GM23338 (cell line): ENCODE measurements around the gene ERC2. TPM values are rescaled to one million over a fixed set of nuclear protein-coding genes. Genes with fewer than 3 reads are reported as not detected.

ENCODE experiments used
- ATAC-seq: fragments of 200-7000 bp; cut with Tn5 transposase; 3 replicates; pipeline ENCODE4 v1.9.1; 2020
- DNase-seq: peaks from one replicate; pipeline ENCODE4 v3.0.0-alpha.2; 2015; ENCODE audit warnings: low spot score
- H2AFZ ChIP-seq: fragments of 200-600 bp; sonication (generic); 2 replicates; pipeline ENCODE4 v1.8.0; 2016; ENCODE audit warnings: antibody characterized with exemption, mild to moderate bottlenecking, moderate library complexity
- H3F3A ChIP-seq: fragments of 200-600 bp; sonication (generic); replicated peaks from 2 replicates; pipeline ENCODE4 v1.8.0; 2017; ENCODE audit warnings: antibody characterized with exemption, mixed run types, low read depth
- H3K27ac ChIP-seq: fragments of 200-600 bp; sonication (generic); 2 replicates; pipeline ENCODE4 v1.6.1; 2016; ENCODE audit warnings: low read depth
- H3K27me3 ChIP-seq: fragments of 200-600 bp; sonication (generic); 2 replicates; pipeline ENCODE4 v1.8.0; 2016; ENCODE audit warnings: mild to moderate bottlenecking, mixed run types, moderate library complexity; ENCODE audit not compliant: insufficient read depth
- H3K36me3 ChIP-seq: fragments of 200-600 bp; sonication (generic); 2 replicates; pipeline ENCODE4 v1.8.0; 2016; ENCODE audit warnings: mild to moderate bottlenecking; ENCODE audit not compliant: insufficient read depth
- H3K4me1 ChIP-seq: fragments of 200-600 bp; sonication (generic); 2 replicates; pipeline ENCODE4 v1.8.0; 2016; ENCODE audit warnings: mild to moderate bottlenecking, moderate library complexity; ENCODE audit not compliant: insufficient read depth
- H3K4me2 ChIP-seq: fragments of 200-600 bp; sonication (generic); 2 replicates; pipeline ENCODE4 v1.7.1; 2017; ENCODE audit warnings: mixed run types
- H3K4me3 ChIP-seq: fragments of 200-600 bp; sonication (generic); 2 replicates; pipeline ENCODE4 v1.6.1; 2016; ENCODE audit warnings: mixed run types
- H3K79me2 ChIP-seq: fragments of 200-600 bp; sonication (generic); replicated peaks from 2 replicates; pipeline ENCODE4 v1.8.0; 2017; ENCODE audit warnings: mild to moderate bottlenecking; ENCODE audit not compliant: insufficient read depth
- H3K9me2 ChIP-seq: fragments of 200-600 bp; sonication (generic); 2 replicates; pipeline ENCODE4 v1.8.0; 2017; ENCODE audit not compliant: insufficient read depth
- H4K20me1 ChIP-seq: fragments of 200-600 bp; sonication (generic); replicated peaks from 2 replicates; pipeline ENCODE4 v1.8.0; 2017; ENCODE audit warnings: mild to moderate bottlenecking; ENCODE audit not compliant: insufficient read depth
- H3K27ac Mint-ChIP-seq: 2 replicates; pipeline ENCODE4 v1.8.0; 2020; ENCODE audit warnings: inconsistent platforms, mild to moderate bottlenecking, moderate library complexity, mixed read lengths
- H3K27me3 Mint-ChIP-seq: 3 replicates; pipeline ENCODE4 v1.8.0; 2022; ENCODE audit warnings: low read depth, mild to moderate bottlenecking, moderate library complexity, mixed read lengths, inconsistent platforms; ENCODE audit not compliant: insufficient read depth, poor library complexity
- H3K36me3 Mint-ChIP-seq: 3 replicates; pipeline ENCODE4 v1.8.0; 2021; ENCODE audit warnings: low read depth, mild to moderate bottlenecking, inconsistent platforms, moderate library complexity, mixed read lengths
- H3K4me1 Mint-ChIP-seq: 3 replicates; pipeline ENCODE4 v1.8.0; 2020; ENCODE audit warnings: mild to moderate bottlenecking, inconsistent platforms, mixed read lengths
- H3K4me3 Mint-ChIP-seq: 3 replicates; pipeline ENCODE4 v1.8.0; 2021; ENCODE audit warnings: moderate library complexity, mild to moderate bottlenecking, inconsistent platforms, mixed read lengths
- H3K9me3 Mint-ChIP-seq: 3 replicates; pipeline ENCODE4 v1.8.0; 2020; ENCODE audit warnings: moderate library complexity, mild to moderate bottlenecking, inconsistent platforms, mixed read lengths
- ETS1 ChIP-seq: IDR thresholded peaks from 2 replicates; pipeline ENCODE4 v1.6.1; 2016; ENCODE audit warnings: antibody characterized with exemption
- EZH2 ChIP-seq: fragments of 200-600 bp; sonication (generic); IDR thresholded peaks from one replicate; pipeline ENCODE4 v1.8.0; 2017; ENCODE audit warnings: antibody characterized with exemption, mild to moderate bottlenecking, low read depth; ENCODE audit not compliant: unreplicated experiment
- JUNB ChIP-seq: IDR thresholded peaks from one replicate; pipeline ENCODE4 v1.6.1; 2016; ENCODE audit warnings: antibody characterized with exemption; ENCODE audit not compliant: unreplicated experiment
- NANOG ChIP-seq: IDR thresholded peaks from 2 replicates; pipeline ENCODE4 v1.6.1; 2016; ENCODE audit warnings: antibody characterized with exemption, borderline replicate concordance
- REST ChIP-seq: IDR thresholded peaks from one replicate; pipeline ENCODE4 v1.6.1; 2018; ENCODE audit warnings: antibody characterized with exemption; ENCODE audit not compliant: unreplicated experiment
- STAT1 ChIP-seq: IDR thresholded peaks from one replicate; pipeline ENCODE4 v1.6.1; 2016; ENCODE audit warnings: antibody characterized with exemption; ENCODE audit not compliant: unreplicated experiment
- ZNF114 ChIP-seq: fragments of 250-450 bp; sonication (Bioruptor Pico); IDR thresholded peaks from 2 replicates; pipeline ENCODE4 v1.5.0; 2020; ENCODE audit warnings: mild to moderate bottlenecking, moderate library complexity
- ZNF331 ChIP-seq: fragments of 250-450 bp; sonication (Bioruptor Pico); IDR thresholded peaks from 2 replicates; pipeline ENCODE4 v1.5.0; 2020; ENCODE audit warnings: low read depth, mild to moderate bottlenecking, moderate library complexity
- polyA plus RNA-seq: library from polyadenylated mRNA; unstranded; fragments of >200 nt; fragmentation: Nextera tagmentation; extraction: Ambion mirVana; gene quantifications from 2 replicates; pipeline ENCODE4 v1.2.1, GENCODE V29; 2016
- total RNA-seq: library from RNA; depleted of rRNA; stranded (reverse); fragments of >200 nt; shearing (Covaris generic); gene quantifications from 2 replicates; pipeline ENCODE4 v1.2.3, GENCODE V29; 2014
- TF ChIP-seq, protein P1 (sequence below), 2 experiments: fragments of 200-600 bp in 1 of 2; sonication (generic) in 1 of 2; conservative IDR thresholded peaks; 2 replicates each; pipeline versions ENCODE4 v1.5.1 to v1.6.1; 2016 to 2017; ENCODE audit warnings: antibody characterized with exemption in 2 of 2, low read depth in 2 of 2, mild to moderate bottlenecking in 2 of 2, moderate library complexity in 1 of 2

The ERC2 gene
- total and polyA plus RNA-seq, 2 experiments from 2014 or later, result 11.8 to 13.7 TPM

- TF ChIP-seq REST (no peak), ETS1 (no peak), ZNF331 (no peak)
Observed at GRCh38 chr3:56459719-56460118, 8.5 kb downstream of the ERC2 start (continued).

DNA sequence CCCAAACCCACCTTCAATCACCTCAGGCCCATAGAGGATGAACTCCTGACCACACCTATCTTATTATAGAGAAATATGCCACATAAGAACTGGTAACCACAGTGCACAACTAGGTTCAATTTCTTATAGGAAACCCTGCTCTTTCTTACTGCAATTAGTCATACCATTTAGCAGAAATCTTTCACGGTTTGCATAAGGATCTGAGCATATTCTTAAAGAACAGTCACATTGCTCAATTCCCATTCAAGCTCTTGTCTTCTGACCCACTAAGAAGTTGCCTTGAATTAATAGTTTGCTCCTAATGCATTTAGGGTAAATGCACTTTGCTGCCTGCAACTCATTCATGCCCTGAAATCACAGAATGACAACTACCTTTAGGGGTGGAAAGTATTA is 9.2 kb downstream of the ERC2 start:
- Histone ChIP-seq H3K4me2 (peak overlapping the region; percentile 52; the same call in 1 of the 2 replicates), H3F3A (no peaks in the 10 kb centered on the region), H3K27me3 (no peaks in the 10 kb centered on the region), H4K20me1 (peaks cover 8% of the 10 kb centered on the region; the same call in 1 of the 2 replicates), H3K79me2 (peaks cover 55% of the 10 kb centered on the region), H3K27ac (no peak overlapping the region), H3K4me3 (no peak overlapping the region), H3K9me2 (0 out of 2 replicates have a peak, but pooled peaks cover 9% of the 10 kb centered on the region), H3K36me3 (no peaks in the 10 kb centered on the region), H2AFZ (no peak overlapping the region), H3K4me1 (peaks cover 29% of the 10 kb centered on the region)
- H3K27me3 Mint-ChIP-seq, result peaks cover 4% of the 10 kb centered on the region
- ATAC-seq, result no peak
- no peak overlapping the region for H3K4me3 Mint-ChIP-seq
- H3K27ac Mint-ChIP-seq, result no peak overlapping the region
- no peak for DNase-seq
- no peaks in the 10 kb centered on the region for H3K9me3 Mint-ChIP-seq
- H3K4me1 Mint-ChIP-seq, result peaks cover 23% of the 10 kb centered on the region
- no peaks in the 10 kb centered on the region for H3K36me3 Mint-ChIP-seq
- no peak for TF ChIP-seq JUNB
- no peak for TF ChIP-seq STAT1
- no peak for TF ChIP-seq ETS1
- TF ChIP-seq REST, result no peak
- TF ChIP-seq, protein P1, sequence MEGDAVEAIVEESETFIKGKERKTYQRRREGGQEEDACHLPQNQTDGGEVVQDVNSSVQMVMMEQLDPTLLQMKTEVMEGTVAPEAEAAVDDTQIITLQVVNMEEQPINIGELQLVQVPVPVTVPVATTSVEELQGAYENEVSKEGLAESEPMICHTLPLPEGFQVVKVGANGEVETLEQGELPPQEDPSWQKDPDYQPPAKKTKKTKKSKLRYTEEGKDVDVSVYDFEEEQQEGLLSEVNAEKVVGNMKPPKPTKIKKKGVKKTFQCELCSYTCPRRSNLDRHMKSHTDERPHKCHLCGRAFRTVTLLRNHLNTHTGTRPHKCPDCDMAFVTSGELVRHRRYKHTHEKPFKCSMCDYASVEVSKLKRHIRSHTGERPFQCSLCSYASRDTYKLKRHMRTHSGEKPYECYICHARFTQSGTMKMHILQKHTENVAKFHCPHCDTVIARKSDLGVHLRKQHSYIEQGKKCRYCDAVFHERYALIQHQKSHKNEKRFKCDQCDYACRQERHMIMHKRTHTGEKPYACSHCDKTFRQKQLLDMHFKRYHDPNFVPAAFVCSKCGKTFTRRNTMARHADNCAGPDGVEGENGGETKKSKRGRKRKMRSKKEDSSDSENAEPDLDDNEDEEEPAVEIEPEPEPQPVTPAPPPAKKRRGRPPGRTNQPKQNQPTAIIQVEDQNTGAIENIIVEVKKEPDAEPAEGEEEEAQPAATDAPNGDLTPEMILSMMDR (conservative IDR thresholded peaks at IDR 0.05; ENCODE audit: low read depth in 2 of 2), result no peak
- no peak for TF ChIP-seq ZNF114
- TF ChIP-seq EZH2, result no peak
- no peak for TF ChIP-seq NANOG
